ENCODE results near the gene GPR137.
A peak's percentile ranks its signal among the peaks of the same experiment; 100 is the strongest.

The GPR137 gene

GRCh38 chr11:64241491-64242374 lies 43.9 kb upstream of the GPR137 start (continued):
- no peak for TF ChIP-seq BCL6B (tag by site-specific recombination; IDR thresholded peaks at IDR 0.05)
- no peak for TF ChIP-seq ZBTB26 (tag by site-specific recombination; optimal IDR thresholded peaks at IDR 0.05)
- peak; percentile 90 for TF ChIP-seq ZBTB11 (tag by site-specific recombination; conservative IDR thresholded peaks at IDR 0.05; ENCODE audit: low read depth)
- TF ChIP-seq ZNF792 (tag by site-specific recombination; IDR thresholded peaks at IDR 0.05), result no peak
- TF ChIP-seq ZNF600 (tag by site-specific recombination; IDR thresholded peaks at IDR 0.05), result peak; percentile 96
- TF ChIP-seq ZBTB20 (tag by site-specific recombination; IDR thresholded peaks at IDR 0.05), result peak; percentile 55
- TF ChIP-seq GLIS1 (tag by site-specific recombination; IDR thresholded peaks at IDR 0.05), result peak; percentile 99
- TF ChIP-seq EGR2 (tag by site-specific recombination; IDR thresholded peaks at IDR 0.05; ENCODE audit: low read depth), result peak; percentile 75

- no peak overlapping the region for H3K4me3 ChIP-seq (ENCODE audit: low read depth, low read length)
- CTCF ChIA-PET, result interaction anchor here (0.6 to 2.2 kb wide), 7 partner anchors 8 to 112 kb away, joined by 3 to 13 read pairs (median 5); partner anchors contain the start of genes FERMT3 and PLCB3
- TF ChIP-seq PATZ1 (tag by site-specific recombination; IDR thresholded peaks at IDR 0.05), result peak; percentile 60
- TF ChIP-seq KLF8 (tag by site-specific recombination; IDR thresholded peaks at IDR 0.05), result peak; percentile 28; the same call in 1 of the 2 replicates
- peak; percentile 39; the same call in 1 of the 2 replicates for TF ChIP-seq ZBTB20 (tag by site-specific recombination; IDR thresholded peaks at IDR 0.05)
- TF ChIP-seq SP2 (tag by site-specific recombination; IDR thresholded peaks at IDR 0.05), result peak; percentile 14; the same call in 1 of the 2 replicates
- TF ChIP-seq ZNF701 (tag by site-specific recombination; IDR thresholded peaks at IDR 0.05), result no peak
- peak; percentile 74 for TF ChIP-seq ZFHX2 (tag by site-specific recombination; conservative IDR thresholded peaks at IDR 0.05)
- TF ChIP-seq KLF16 (tag by site-specific recombination; IDR thresholded peaks at IDR 0.05), result no peak
- TF ChIP-seq GLIS2 (tag by site-specific recombination; IDR thresholded peaks at IDR 0.05), result peak; percentile 49
- no peak for TF ChIP-seq ZXDB (tag by site-specific recombination; IDR thresholded peaks at IDR 0.05)
- peak; percentile 23; the same call in 1 of the 2 replicates for TF ChIP-seq KLF17 (tag by site-specific recombination; IDR thresholded peaks at IDR 0.05)
- 0 out of 2 replicates have a peak, but pooled peaks have one; percentile 33 for TF ChIP-seq KLF1 (tag by site-specific recombination; IDR thresholded peaks at IDR 0.05)
- peak; percentile 73 for TF ChIP-seq ZNF600 (tag by site-specific recombination; IDR thresholded peaks at IDR 0.05)
- TF ChIP-seq GLIS1 (tag by site-specific recombination; IDR thresholded peaks at IDR 0.05), result peak; percentile 87
- no peak for TF ChIP-seq ZBTB6 (tag by site-specific recombination; IDR thresholded peaks at IDR 0.05)
- H3K9me3 ChIP-seq (ENCODE audit: control insufficient read depth, insufficient read depth, low read depth, low read length), result no peaks in the 10 kb centered on the region
- POLR2A ChIA-PET, result interaction anchor here (0.8 to 7.2 kb wide), 10 partner anchors 8 to 74 kb away, joined by 3 to 96 read pairs (median 4); partner anchors contain the start of genes BAD, ESRRA, PRDX5 and STIP1
- no peak overlapping the region for H3K27ac ChIP-seq (ENCODE audit: extremely low read depth, low read depth, low read length)
- no peaks in the 10 kb centered on the region for H3K4me1 ChIP-seq (ENCODE audit: control insufficient read depth, insufficient read depth, low read length)
- H3K36me3 ChIP-seq (ENCODE audit: control insufficient read depth in 2 of 2, insufficient read depth in 1 of 2, low read length in 2 of 2), result peaks cover 0 to 27% of the 10 kb centered on the region in 2 experiments; a peak in 1 of 3 replicates
These were observed 42.3 kb upstream of the GPR137 start for GRCh38 chr11:64243236-64243854.
